ENCODE measurements around the gene CDH4.

- TF ChIP-seq, protein P1, sequence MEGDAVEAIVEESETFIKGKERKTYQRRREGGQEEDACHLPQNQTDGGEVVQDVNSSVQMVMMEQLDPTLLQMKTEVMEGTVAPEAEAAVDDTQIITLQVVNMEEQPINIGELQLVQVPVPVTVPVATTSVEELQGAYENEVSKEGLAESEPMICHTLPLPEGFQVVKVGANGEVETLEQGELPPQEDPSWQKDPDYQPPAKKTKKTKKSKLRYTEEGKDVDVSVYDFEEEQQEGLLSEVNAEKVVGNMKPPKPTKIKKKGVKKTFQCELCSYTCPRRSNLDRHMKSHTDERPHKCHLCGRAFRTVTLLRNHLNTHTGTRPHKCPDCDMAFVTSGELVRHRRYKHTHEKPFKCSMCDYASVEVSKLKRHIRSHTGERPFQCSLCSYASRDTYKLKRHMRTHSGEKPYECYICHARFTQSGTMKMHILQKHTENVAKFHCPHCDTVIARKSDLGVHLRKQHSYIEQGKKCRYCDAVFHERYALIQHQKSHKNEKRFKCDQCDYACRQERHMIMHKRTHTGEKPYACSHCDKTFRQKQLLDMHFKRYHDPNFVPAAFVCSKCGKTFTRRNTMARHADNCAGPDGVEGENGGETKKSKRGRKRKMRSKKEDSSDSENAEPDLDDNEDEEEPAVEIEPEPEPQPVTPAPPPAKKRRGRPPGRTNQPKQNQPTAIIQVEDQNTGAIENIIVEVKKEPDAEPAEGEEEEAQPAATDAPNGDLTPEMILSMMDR (conservative IDR thresholded peaks at IDR 0.05; ENCODE audit: low read length): no peak
- TF ChIP-seq EZH2phosphoT487 (IDR thresholded peaks at IDR 0.05; ENCODE audit: borderline replicate concordance, low read depth, low read length): no peak
Observed at GRCh38 chr20:61521687-61522420, 269.8 kb downstream of the CDH4 start.

Measured in OCI-LY7 (cell line).